ENCODE measurements around the gene DAPK3.

The DAPK3 gene

GRCh38 chr19:4015705-4016402, 45.0 kb upstream of the DAPK3 start (continued):
- TF ChIP-seq OVOL3 (tag by site-specific recombination; IDR thresholded peaks at IDR 0.05) (no peak), KLF7 (tag by site-specific recombination; IDR thresholded peaks at IDR 0.05; ENCODE audit: borderline replicate concordance) (no peak), GLIS1 (tag by site-specific recombination; IDR thresholded peaks at IDR 0.05) (no peak)
- TF ChIP-seq, protein P1, sequence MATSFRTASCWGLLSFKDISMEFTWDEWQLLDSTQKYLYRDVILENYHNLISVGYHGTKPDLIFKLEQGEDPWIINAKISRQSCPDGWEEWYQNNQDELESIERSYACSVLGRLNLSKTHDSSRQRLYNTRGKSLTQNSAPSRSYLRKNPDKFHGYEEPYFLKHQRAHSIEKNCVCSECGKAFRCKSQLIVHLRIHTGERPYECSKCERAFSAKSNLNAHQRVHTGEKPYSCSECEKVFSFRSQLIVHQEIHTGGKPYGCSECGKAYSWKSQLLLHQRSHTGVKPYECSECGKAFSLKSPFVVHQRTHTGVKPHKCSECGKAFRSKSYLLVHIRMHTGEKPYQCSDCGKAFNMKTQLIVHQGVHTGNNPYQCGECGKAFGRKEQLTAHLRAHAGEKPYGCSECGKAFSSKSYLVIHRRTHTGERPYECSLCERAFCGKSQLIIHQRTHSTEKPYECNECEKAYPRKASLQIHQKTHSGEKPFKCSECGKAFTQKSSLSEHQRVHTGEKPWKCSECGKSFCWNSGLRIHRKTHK (tag by site-specific recombination; IDR thresholded peaks at IDR 0.05): no peak

DNA sequence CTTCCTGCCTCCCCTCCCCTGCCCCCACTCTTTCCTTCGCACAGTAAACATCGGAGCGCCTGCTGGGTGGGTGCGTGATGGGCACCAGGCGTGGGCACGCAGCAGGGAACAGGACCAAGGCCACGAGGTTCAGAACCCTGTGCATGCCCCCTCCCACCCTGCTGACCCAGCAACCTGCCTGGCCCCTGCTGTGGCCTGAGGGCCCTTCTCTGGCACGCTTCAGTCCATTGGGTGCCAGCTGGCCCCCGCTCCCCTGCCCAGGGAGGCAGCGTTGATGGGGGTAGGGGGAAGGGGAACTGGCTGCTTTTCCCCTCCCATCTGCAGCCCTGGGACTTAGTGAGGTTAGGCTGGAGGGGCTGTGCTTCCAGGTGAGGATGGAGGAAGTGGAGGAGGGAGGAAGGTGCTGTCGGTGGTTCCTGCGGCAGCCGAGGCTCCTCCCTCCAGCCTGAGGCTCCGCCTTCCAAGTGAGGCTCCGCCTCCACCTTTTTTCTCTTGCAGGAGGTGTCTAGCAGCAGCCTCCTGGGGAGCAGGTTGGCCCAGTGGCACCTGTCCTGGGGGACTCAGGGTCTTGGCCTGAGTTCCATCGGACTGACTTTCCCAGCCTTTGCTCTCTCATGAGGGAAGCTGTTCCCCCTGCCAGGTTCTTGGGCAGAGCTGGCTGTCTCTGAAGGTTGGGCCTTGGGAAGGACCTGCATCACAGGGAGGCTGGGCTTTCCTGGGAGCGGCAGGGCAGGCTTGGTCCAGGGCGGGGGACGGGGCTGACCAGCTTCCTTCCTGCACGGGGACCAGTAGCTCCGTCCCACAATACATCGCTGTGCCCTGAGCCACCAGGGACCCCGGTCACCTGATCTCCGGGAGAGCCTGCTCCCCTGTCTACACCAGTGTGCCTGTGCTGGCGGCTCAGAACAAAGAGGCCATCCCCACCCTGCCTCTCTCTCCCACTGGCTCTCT, 43.9 kb upstream of the DAPK3 start:
- Histone ChIP-seq H3K4me3 (ENCODE audit: low read depth, low read length) (no peak overlapping the region), H3K4me1 (ENCODE audit: control insufficient read depth, insufficient read depth, low read length) (no peaks in the 10 kb centered on the region), H3K27ac (ENCODE audit: extremely low read depth, low read depth, low read length) (no peak overlapping the region), H3K36me3 (ENCODE audit: control insufficient read depth in 2 of 2, insufficient read depth in 1 of 2, low read length in 2 of 2) (peaks cover 3 to 69% of the 10 kb centered on the region in 2 experiments; a peak in 2 of 3 replicates), H3K9me3 (ENCODE audit: control insufficient read depth, insufficient read depth, low read depth, low read length) (no peaks in the 10 kb centered on the region)
- POLR2A ChIA-PET: no interaction called here
- TF ChIP-seq GLIS1 (tag by site-specific recombination; IDR thresholded peaks at IDR 0.05) (peak; percentile 13; the same call in 1 of the 2 replicates), ZNF274 (IDR thresholded peaks at IDR 0.05; ENCODE audit: low read length) (no peak), ZNF274 (tag by site-specific recombination; IDR thresholded peaks at IDR 0.05; ENCODE audit: borderline replicate concordance) (no peak), ZNF529 (tag by site-specific recombination; IDR thresholded peaks at IDR 0.05; ENCODE audit: insufficient replicate concordance) (no peak), ZNF600 (tag by site-specific recombination; IDR thresholded peaks at IDR 0.05) (no peak), ZNF140 (tag by site-specific recombination; IDR thresholded peaks at IDR 0.05) (no peak), MZF1 (tag by site-specific recombination; IDR thresholded peaks at IDR 0.05; ENCODE audit: borderline replicate concordance) (no peak), ZNF664 (tag by site-specific recombination; IDR thresholded peaks at IDR 0.05) (no peak), SP2 (tag by site-specific recombination; IDR thresholded peaks at IDR 0.05) (peak; percentile 60), EGR2 (tag by site-specific recombination; IDR thresholded peaks at IDR 0.05; ENCODE audit: low read depth) (no peak), ZNF785 (tag by site-specific recombination; IDR thresholded peaks at IDR 0.05) (no peak)
- TF ChIP-seq, protein P2, sequence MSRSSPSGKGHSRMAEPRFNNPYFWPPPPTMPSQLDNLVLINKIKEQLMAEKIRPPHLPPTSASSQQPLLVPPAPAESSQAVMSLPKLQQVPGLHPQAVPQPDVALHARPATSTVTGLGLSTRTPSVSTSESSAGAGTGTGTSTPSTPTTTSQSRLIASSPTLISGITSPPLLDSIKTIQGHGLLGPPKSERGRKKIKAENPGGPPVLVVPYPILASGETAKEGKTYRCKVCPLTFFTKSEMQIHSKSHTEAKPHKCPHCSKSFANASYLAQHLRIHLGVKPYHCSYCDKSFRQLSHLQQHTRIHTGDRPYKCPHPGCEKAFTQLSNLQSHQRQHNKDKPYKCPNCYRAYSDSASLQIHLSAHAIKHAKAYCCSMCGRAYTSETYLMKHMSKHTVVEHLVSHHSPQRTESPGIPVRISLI (tag by site-specific recombination; IDR thresholded peaks at IDR 0.05): no peak
- TF ChIP-seq, protein P3, sequence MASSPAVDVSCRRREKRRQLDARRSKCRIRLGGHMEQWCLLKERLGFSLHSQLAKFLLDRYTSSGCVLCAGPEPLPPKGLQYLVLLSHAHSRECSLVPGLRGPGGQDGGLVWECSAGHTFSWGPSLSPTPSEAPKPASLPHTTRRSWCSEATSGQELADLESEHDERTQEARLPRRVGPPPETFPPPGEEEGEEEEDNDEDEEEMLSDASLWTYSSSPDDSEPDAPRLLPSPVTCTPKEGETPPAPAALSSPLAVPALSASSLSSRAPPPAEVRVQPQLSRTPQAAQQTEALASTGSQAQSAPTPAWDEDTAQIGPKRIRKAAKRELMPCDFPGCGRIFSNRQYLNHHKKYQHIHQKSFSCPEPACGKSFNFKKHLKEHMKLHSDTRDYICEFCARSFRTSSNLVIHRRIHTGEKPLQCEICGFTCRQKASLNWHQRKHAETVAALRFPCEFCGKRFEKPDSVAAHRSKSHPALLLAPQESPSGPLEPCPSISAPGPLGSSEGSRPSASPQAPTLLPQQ (tag by site-specific recombination; IDR thresholded peaks at IDR 0.05): no peak
- CTCF ChIA-PET: no interaction called here

DNA sequence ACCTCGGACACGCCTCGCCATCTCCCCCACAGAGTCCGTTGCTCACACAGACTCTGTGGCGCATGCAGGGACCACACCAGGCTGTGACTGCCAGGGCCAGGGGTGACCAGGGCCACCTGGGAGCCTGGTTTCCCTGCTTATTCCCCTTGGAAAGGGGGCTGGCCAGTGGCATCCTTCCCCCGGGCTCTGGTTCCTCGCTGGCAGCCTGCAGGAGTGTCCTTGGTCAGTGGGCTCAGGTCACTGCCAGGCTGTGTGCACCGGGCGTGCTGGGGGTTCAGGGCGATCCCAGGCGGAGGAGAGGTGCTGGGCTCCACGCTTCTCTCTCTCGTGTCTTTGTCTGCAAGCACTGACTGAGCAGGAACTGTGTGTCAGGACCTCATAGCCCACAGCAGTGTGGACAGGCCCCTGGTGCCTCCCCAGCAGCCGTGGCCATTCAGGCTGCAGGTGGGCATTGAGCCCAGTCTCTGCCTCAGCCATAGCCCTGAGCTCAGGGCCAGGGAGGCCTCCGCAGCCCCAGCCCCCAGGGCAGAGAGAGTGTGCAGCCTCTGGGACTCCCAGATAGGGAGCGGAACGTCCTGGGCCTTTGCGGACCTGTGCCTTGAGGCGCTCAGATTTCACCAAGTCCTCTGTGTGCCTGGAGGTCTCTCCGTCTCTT, 43.1 kb upstream of the DAPK3 start:
- peaks cover 2% of the 10 kb centered on the region for H3K4me1 ChIP-seq (ENCODE audit: control insufficient read depth, insufficient read depth, low read length)
- ChIA-PET POLR2A (no interaction called here), CTCF (no interaction called here)
- TF ChIP-seq, protein P4, sequence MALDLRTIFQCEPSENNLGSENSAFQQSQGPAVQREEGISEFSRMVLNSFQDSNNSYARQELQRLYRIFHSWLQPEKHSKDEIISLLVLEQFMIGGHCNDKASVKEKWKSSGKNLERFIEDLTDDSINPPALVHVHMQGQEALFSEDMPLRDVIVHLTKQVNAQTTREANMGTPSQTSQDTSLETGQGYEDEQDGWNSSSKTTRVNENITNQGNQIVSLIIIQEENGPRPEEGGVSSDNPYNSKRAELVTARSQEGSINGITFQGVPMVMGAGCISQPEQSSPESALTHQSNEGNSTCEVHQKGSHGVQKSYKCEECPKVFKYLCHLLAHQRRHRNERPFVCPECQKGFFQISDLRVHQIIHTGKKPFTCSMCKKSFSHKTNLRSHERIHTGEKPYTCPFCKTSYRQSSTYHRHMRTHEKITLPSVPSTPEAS (tag by site-specific recombination; IDR thresholded peaks at IDR 0.05): no peak
- no peak for TF ChIP-seq SCRT1 (tag by site-specific recombination; IDR thresholded peaks at IDR 0.05; ENCODE audit: borderline replicate concordance)
- no peak for TF ChIP-seq ZNF518A (tag by site-specific recombination; conservative IDR thresholded peaks at IDR 0.05; ENCODE audit: low read depth)
- H3K27ac ChIP-seq (ENCODE audit: extremely low read depth, low read depth, low read length): no peak overlapping the region
- peaks cover 3 to 64% of the 10 kb centered on the region in 2 experiments; a peak in 1 of 3 replicates for H3K36me3 ChIP-seq (ENCODE audit: control insufficient read depth in 2 of 2, insufficient read depth in 1 of 2, low read length in 2 of 2)
- no peak overlapping the region for H3K4me3 ChIP-seq (ENCODE audit: low read depth, low read length)
- H3K9me3 ChIP-seq (ENCODE audit: control insufficient read depth, insufficient read depth, low read depth, low read length): no peaks in the 10 kb centered on the region
